GM12878 (cell line): Measurements from ENCODE around the gene APCDD1. TPM values are rescaled to one million over a fixed set of nuclear protein-coding genes. Genes with fewer than 3 reads are reported as not detected.

ENCODE experiments used
- CBFB ChIP-seq: IDR thresholded peaks from 2 replicates; pipeline ENCODE4 v1.6.1; 2016; ENCODE audit warnings: antibody characterized with exemption, low read depth
- DPF2 ChIP-seq: fragments of 450-650 bp; IDR thresholded peaks from 2 replicates; pipeline ENCODE4 v1.6.1; 2017; ENCODE audit warnings: mild to moderate bottlenecking
- JUNB ChIP-seq: IDR thresholded peaks from 2 replicates; pipeline ENCODE4 v1.6.1; 2016; ENCODE audit warnings: antibody characterized with exemption, mild to moderate bottlenecking
- KAT2A ChIP-seq: conservative IDR thresholded peaks from 2 replicates; pipeline ENCODE4 v1.6.1; 2011; ENCODE audit warnings: low read depth, low read length; ENCODE audit not compliant: control insufficient read depth
- KLF5 ChIP-seq: fragments of 450-650 bp; IDR thresholded peaks from 2 replicates; pipeline ENCODE4 v1.6.1; 2014; ENCODE audit warnings: mild to moderate bottlenecking; ENCODE audit not compliant: partially characterized antibody
- NR2C1 ChIP-seq: fragments of 450-650 bp; IDR thresholded peaks from 2 replicates; pipeline ENCODE4 v1.6.1; 2017; ENCODE audit warnings: antibody characterized with exemption, mild to moderate bottlenecking, moderate library complexity
- PAX5 ChIP-seq: IDR thresholded peaks from 2 replicates; pipeline ENCODE4 v1.6.1; 2011; ENCODE audit warnings: low read depth, low read length, borderline replicate concordance
- RB1 ChIP-seq: fragments of 450-650 bp; formaldehyde crosslinking; IDR thresholded peaks from 2 replicates; pipeline ENCODE4 v1.6.1; 2017; ENCODE audit warnings: mild to moderate bottlenecking, borderline replicate concordance
- SMAD5 ChIP-seq: IDR thresholded peaks from 2 replicates; pipeline ENCODE4 v1.6.1; 2016; ENCODE audit warnings: antibody characterized with exemption, low read depth
- SMC3 ChIP-seq: IDR thresholded peaks from 2 replicates; pipeline ENCODE4 v1.6.1; 2011; ENCODE audit warnings: low read length, improper control_type of control experiment, borderline replicate concordance
- SREBF2 ChIP-seq: IDR thresholded peaks from 2 replicates; pipeline ENCODE4 v1.6.1; 2012; ENCODE audit warnings: mild to moderate bottlenecking, low read length
- TAF1 ChIP-seq: IDR thresholded peaks from 2 replicates; pipeline ENCODE4 v1.6.1; 2011; ENCODE audit warnings: mild to moderate bottlenecking, low read depth, low read length, borderline replicate concordance
- TBL1XR1 ChIP-seq: IDR thresholded peaks from 2 replicates; pipeline ENCODE4 v1.6.1; 2012; ENCODE audit warnings: low read depth, low read length, improper control_type of control experiment
- ZNF622 ChIP-seq: fragments of 450-650 bp; IDR thresholded peaks from 2 replicates; pipeline ENCODE4 v1.6.1; 2017; ENCODE audit warnings: mild to moderate bottlenecking, inconsistent platforms
- polyA plus RNA-seq, 11 experiments: library from polyadenylated mRNA; depleted of rRNA in 4 of 11; unstranded in 6 of 11; stranded (reverse) in 5 of 11; fragments of >200 nt; fragmentation: Nextera tagmentation in 4 of 11; fragmentation: Illumina TruSeq in 1 of 11; extraction: Ambion mirVana in 4 of 11; extraction: Trizol in 1 of 11; gene quantifications; 1 replicate in 1 of 11; 2 replicates in 10 of 11; pipeline versions ENCODE4 v1.2.1 to v1.2.3, GENCODE V29; 2011 to 2016; ENCODE audit warnings: inconsistent platforms in 2 of 11, missing spikeins in 2 of 11, low read depth in 1 of 11
- total RNA-seq, 4 experiments: library from RNA; depleted of rRNA in 3 of 4; stranded (reverse); fragments of >200 nt in 3 of 4; fragmentation: Illumina TruSeq in 1 of 4; extraction: Trizol in 1 of 4; gene quantifications; 2 replicates each; pipeline versions ENCODE4 v1.2.1 to v1.2.3, GENCODE V29; 2013 to 2021
- TF ChIP-seq, protein P1 (sequence below): fragments of 450-650 bp; conservative IDR thresholded peaks from 2 replicates; pipeline ENCODE4 v1.6.1; 2017; ENCODE audit warnings: mild to moderate bottlenecking, moderate library complexity
- TF ChIP-seq, protein P2 (sequence below): IDR thresholded peaks from 2 replicates; pipeline ENCODE4 v1.6.1; 2012; ENCODE audit warnings: low read depth, low read length, improper control_type of control experiment
- TF ChIP-seq, protein P3 (sequence below): fragments of 450-650 bp; IDR thresholded peaks from 2 replicates; pipeline ENCODE4 v1.6.1; 2016; ENCODE audit warnings: mild to moderate bottlenecking
- TF ChIP-seq, protein P4 (sequence below): fragments of 450-650 bp; IDR thresholded peaks from 2 replicates; pipeline ENCODE4 v1.6.1; 2017; ENCODE audit warnings: antibody characterized with exemption, mild to moderate bottlenecking, moderate library complexity
- TF ChIP-seq, protein P5 (sequence below): fragments of 450-650 bp; IDR thresholded peaks from 2 replicates; pipeline ENCODE4 v1.6.1; 2017; ENCODE audit warnings: mild to moderate bottlenecking, moderate library complexity

Gene APCDD1
- total and polyA plus RNA-seq, 10 of the 15 experiments (the other 5 are each of a cell fraction or from before 2014, with no cell fraction given): not detected

DNA sequence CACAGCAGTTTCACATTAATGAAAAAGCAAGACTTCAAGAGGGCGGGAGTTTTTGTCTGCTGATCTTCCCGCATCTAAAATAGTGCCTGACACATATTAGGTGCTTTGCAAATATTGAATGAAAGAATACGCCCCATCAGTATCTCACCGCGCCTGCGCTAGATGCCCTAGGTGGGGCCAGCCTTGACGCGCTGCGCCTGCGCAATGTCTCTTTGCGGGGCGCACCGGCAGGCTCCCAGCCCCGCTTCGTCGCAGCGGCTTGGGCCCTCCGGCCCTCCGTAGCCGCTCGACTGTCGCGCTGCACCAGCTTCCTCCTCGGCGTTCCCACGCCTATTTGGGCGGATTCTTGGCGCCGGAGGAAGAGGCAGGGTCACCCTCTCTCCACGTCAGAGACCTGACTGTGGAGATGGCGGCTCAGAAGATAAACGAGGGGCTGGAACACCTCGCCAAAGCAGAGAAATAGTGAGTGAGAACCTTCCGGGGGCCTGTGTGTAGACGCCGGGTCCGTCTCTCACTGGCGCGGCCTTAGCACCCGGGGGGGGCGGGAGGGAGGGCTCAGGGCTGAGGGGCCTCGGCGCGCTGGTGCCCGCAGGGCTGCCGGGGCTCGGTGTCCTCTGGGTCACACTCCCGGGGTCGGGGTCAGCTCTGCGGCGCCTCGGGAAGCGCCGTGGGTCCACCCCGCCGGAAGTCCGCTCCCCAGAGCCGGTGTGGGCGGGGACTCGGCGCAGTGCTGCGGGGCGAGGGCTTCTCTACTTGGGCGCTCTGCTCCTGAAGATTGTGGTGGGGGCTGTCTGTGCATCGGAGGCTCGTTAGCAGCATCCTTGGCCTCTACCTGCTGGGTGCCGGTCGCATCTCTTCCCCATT lies 71.5 kb downstream of the APCDD1 start, which contains the start of gene NAPG (continued):
- TF ChIP-seq TAF1: peak; percentile 52
- TF ChIP-seq NR2C1: no peak
- TF ChIP-seq ZNF622: no peak
- TF ChIP-seq, protein P1, sequence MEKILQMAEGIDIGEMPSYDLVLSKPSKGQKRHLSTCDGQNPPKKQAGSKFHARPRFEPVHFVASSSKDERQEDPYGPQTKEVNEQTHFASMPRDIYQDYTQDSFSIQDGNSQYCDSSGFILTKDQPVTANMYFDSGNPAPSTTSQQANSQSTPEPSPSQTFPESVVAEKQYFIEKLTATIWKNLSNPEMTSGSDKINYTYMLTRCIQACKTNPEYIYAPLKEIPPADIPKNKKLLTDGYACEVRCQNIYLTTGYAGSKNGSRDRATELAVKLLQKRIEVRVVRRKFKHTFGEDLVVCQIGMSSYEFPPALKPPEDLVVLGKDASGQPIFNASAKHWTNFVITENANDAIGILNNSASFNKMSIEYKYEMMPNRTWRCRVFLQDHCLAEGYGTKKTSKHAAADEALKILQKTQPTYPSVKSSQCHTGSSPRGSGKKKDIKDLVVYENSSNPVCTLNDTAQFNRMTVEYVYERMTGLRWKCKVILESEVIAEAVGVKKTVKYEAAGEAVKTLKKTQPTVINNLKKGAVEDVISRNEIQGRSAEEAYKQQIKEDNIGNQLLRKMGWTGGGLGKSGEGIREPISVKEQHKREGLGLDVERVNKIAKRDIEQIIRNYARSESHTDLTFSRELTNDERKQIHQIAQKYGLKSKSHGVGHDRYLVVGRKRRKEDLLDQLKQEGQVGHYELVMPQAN: 0 out of 2 replicates have a peak, but pooled peaks have one; percentile 16
- TF ChIP-seq TBL1XR1: peak; percentile 59; the same call in 1 of the 2 replicates
- no peak for TF ChIP-seq SREBF2
- TF ChIP-seq, protein P2, sequence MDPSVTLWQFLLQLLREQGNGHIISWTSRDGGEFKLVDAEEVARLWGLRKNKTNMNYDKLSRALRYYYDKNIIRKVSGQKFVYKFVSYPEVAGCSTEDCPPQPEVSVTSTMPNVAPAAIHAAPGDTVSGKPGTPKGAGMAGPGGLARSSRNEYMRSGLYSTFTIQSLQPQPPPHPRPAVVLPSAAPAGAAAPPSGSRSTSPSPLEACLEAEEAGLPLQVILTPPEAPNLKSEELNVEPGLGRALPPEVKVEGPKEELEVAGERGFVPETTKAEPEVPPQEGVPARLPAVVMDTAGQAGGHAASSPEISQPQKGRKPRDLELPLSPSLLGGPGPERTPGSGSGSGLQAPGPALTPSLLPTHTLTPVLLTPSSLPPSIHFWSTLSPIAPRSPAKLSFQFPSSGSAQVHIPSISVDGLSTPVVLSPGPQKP: no peak
- TF ChIP-seq, protein P3, sequence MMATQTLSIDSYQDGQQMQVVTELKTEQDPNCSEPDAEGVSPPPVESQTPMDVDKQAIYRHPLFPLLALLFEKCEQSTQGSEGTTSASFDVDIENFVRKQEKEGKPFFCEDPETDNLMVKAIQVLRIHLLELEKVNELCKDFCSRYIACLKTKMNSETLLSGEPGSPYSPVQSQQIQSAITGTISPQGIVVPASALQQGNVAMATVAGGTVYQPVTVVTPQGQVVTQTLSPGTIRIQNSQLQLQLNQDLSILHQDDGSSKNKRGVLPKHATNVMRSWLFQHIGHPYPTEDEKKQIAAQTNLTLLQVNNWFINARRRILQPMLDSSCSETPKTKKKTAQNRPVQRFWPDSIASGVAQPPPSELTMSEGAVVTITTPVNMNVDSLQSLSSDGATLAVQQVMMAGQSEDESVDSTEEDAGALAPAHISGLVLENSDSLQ: no peak
- no peak for TF ChIP-seq KLF5
- no peak for TF ChIP-seq KAT2A
- TF ChIP-seq SMC3: no peak
- TF ChIP-seq, protein P4, sequence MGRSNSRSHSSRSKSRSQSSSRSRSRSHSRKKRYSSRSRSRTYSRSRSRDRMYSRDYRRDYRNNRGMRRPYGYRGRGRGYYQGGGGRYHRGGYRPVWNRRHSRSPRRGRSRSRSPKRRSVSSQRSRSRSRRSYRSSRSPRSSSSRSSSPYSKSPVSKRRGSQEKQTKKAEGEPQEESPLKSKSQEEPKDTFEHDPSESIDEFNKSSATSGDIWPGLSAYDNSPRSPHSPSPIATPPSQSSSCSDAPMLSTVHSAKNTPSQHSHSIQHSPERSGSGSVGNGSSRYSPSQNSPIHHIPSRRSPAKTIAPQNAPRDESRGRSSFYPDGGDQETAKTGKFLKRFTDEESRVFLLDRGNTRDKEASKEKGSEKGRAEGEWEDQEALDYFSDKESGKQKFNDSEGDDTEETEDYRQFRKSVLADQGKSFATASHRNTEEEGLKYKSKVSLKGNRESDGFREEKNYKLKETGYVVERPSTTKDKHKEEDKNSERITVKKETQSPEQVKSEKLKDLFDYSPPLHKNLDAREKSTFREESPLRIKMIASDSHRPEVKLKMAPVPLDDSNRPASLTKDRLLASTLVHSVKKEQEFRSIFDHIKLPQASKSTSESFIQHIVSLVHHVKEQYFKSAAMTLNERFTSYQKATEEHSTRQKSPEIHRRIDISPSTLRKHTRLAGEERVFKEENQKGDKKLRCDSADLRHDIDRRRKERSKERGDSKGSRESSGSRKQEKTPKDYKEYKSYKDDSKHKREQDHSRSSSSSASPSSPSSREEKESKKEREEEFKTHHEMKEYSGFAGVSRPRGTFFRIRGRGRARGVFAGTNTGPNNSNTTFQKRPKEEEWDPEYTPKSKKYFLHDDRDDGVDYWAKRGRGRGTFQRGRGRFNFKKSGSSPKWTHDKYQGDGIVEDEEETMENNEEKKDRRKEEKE: no peak
- TF ChIP-seq PAX5: 0 out of 2 replicates have a peak, but pooled peaks have one; percentile 13
- peak; percentile 73; the same call in 1 of the 2 replicates for TF ChIP-seq SMAD5
- TF ChIP-seq DPF2: peak; percentile 12; the same call in 1 of the 2 replicates
- TF ChIP-seq RB1: peak; percentile 83
- no peak for TF ChIP-seq CBFB
- no peak for TF ChIP-seq JUNB
- TF ChIP-seq, protein P5, sequence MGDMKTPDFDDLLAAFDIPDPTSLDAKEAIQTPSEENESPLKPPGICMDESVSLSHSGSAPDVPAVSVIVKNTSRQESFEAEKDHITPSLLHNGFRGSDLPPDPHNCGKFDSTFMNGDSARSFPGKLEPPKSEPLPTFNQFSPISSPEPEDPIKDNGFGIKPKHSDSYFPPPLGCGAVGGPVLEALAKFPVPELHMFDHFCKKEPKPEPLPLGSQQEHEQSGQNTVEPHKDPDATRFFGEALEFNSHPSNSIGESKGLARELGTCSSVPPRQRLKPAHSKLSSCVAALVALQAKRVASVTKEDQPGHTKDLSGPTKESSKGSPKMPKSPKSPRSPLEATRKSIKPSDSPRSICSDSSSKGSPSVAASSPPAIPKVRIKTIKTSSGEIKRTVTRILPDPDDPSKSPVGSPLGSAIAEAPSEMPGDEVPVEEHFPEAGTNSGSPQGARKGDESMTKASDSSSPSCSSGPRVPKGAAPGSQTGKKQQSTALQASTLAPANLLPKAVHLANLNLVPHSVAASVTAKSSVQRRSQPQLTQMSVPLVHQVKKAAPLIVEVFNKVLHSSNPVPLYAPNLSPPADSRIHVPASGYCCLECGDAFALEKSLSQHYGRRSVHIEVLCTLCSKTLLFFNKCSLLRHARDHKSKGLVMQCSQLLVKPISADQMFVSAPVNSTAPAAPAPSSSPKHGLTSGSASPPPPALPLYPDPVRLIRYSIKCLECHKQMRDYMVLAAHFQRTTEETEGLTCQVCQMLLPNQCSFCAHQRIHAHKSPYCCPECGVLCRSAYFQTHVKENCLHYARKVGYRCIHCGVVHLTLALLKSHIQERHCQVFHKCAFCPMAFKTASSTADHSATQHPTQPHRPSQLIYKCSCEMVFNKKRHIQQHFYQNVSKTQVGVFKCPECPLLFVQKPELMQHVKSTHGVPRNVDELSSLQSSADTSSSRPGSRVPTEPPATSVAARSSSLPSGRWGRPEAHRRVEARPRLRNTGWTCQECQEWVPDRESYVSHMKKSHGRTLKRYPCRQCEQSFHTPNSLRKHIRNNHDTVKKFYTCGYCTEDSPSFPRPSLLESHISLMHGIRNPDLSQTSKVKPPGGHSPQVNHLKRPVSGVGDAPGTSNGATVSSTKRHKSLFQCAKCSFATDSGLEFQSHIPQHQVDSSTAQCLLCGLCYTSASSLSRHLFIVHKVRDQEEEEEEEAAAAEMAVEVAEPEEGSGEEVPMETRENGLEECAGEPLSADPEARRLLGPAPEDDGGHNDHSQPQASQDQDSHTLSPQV: no peak
